ENCODE data around the gene MAML2. TPM values are rescaled to one million over a fixed set of nuclear protein-coding genes. Genes with fewer than 3 reads are reported as not detected.
"Not testable (repeated sequence)": the region's sequence is repeated elsewhere in the genome, so short reads cannot be mapped to it uniquely, and the experiment has no call there.

MAML2 gene
- total RNA-seq, 2 donors from 2014 or later: 26.5 to 27.9 TPM

GRCh38 chr11:96272529-96273222 lies 70.3 kb downstream of the MAML2 start:
- Mint-ChIP-seq H3K9me3 (peaks cover 10 to 24% of the 10 kb centered on the region in 2 donors), H3K27ac (peak overlapping the region; percentile 23 to 62), H3K36me3 (peaks cover 8 to 46% of the 10 kb centered on the region in 2 donors)
- ATAC-seq: peak; percentile 48 to 85
- DNase-seq (ENCODE audit: low spot score in 2 of 2): no peak

- Mint-ChIP-seq H3K27ac (peak overlapping the region; percentile 12 to 25), H3K9me3 (peaks cover 10 to 24% of the 10 kb centered on the region in 2 donors), H3K36me3 (peaks cover 8 to 46% of the 10 kb centered on the region in 2 donors)
- ATAC-seq (no peak), DNase-seq (ENCODE audit: low spot score in 2 of 2) (no peak)
Observed at GRCh38 chr11:96271777-96272176, 71.2 kb downstream of the MAML2 start.

- peak overlapping the region; percentile 12 to 25 for H3K27ac Mint-ChIP-seq
- H3K9me3 Mint-ChIP-seq: peaks cover 10 to 24% of the 10 kb centered on the region in 2 donors
- H3K36me3 Mint-ChIP-seq: peaks cover 8 to 46% of the 10 kb centered on the region in 2 donors
- DNase-seq (ENCODE audit: low spot score in 2 of 2); ATAC-seq: not testable (repeated sequence)
Observed at GRCh38 chr11:96271352-96271751, 71.6 kb downstream of the MAML2 start.

- peaks cover 16 to 53% of the 10 kb centered on the region in 2 donors for H3K36me3 Mint-ChIP-seq
- H3K27ac Mint-ChIP-seq: peak overlapping the region; percentile 86 to 93
- DNase-seq (ENCODE audit: low spot score in 2 of 2); ATAC-seq: not testable (repeated sequence)
- H3K9me3 Mint-ChIP-seq: peaks cover 10 to 24% of the 10 kb centered on the region in 2 donors
Observed at GRCh38 chr11:96268527-96268926, 74.5 kb downstream of the MAML2 start.

- ATAC-seq (peak; percentile 97 to 99), DNase-seq (ENCODE audit: low spot score in 2 of 2) (peak; percentile 46 to 65)
- Mint-ChIP-seq H3K36me3 (peaks cover 16 to 58% of the 10 kb centered on the region in 2 donors), H3K27ac (peak overlapping the region; percentile 86 to 93), H3K9me3 (peaks cover 10 to 30% of the 10 kb centered on the region in 2 donors)
Observed at GRCh38 chr11:96267496-96268032, 75.4 kb downstream of the MAML2 start.

- Mint-ChIP-seq H3K27ac (peak overlapping the region in 1 of 2 donors; percentile 86), H3K9me3 (peaks cover 10 to 30% of the 10 kb centered on the region in 2 donors), H3K36me3 (peaks cover 16 to 54% of the 10 kb centered on the region in 2 donors)
- ATAC-seq (no peak), DNase-seq (ENCODE audit: low spot score in 2 of 2) (no peak)
Observed at GRCh38 chr11:96267001-96267495, 75.9 kb downstream of the MAML2 start.

- H3K9me3 Mint-ChIP-seq: peaks cover 5 to 22% of the 10 kb centered on the region in 2 donors
- H3K27ac Mint-ChIP-seq: peak overlapping the region in 1 of 2 donors; percentile 72
- H3K36me3 Mint-ChIP-seq: peaks cover 9 to 44% of the 10 kb centered on the region in 2 donors
- ATAC-seq: no peak
- no peak for DNase-seq (ENCODE audit: low spot score in 2 of 2)
Observed at GRCh38 chr11:96265972-96266371, 77.0 kb downstream of the MAML2 start.

GRCh38 chr11:96265220-96265737 lies 77.7 kb downstream of the MAML2 start:
- Mint-ChIP-seq H3K9me3 (peaks cover 5 to 18% of the 10 kb centered on the region in 2 donors), H3K27ac (peak overlapping the region in 1 of 2 donors; percentile 62), H3K36me3 (peaks cover 9 to 37% of the 10 kb centered on the region in 2 donors)
- ATAC-seq (no peak), DNase-seq (ENCODE audit: low spot score in 2 of 2) (no peak)

GRCh38 chr11:96264364-96264763 lies 78.6 kb downstream of the MAML2 start:
- DNase-seq (ENCODE audit: low spot score in 2 of 2) (no peak), ATAC-seq (no peak)
- Mint-ChIP-seq H3K9me3 (peaks cover 0 to 13% of the 10 kb centered on the region in 2 donors), H3K27ac (peak overlapping the region in 1 of 2 donors; percentile 51), H3K36me3 (peaks cover 9 to 28% of the 10 kb centered on the region in 2 donors)

GRCh38 chr11:96263238-96263763 lies 79.7 kb downstream of the MAML2 start:
- no peak for DNase-seq (ENCODE audit: low spot score in 2 of 2)
- ATAC-seq: no peak
- Mint-ChIP-seq H3K36me3 (peaks cover 9 to 19% of the 10 kb centered on the region in 2 donors), H3K27ac (peak overlapping the region in 1 of 2 donors; percentile 9), H3K9me3 (peaks cover 0 to 6% of the 10 kb centered on the region in 2 donors)

- no peak for ATAC-seq
- DNase-seq (ENCODE audit: low spot score in 2 of 2): no peak
- peak overlapping the region in 1 of 2 donors; percentile 82 for H3K27ac Mint-ChIP-seq
- H3K9me3 Mint-ChIP-seq: peaks cover 0 to 6% of the 10 kb centered on the region in 2 donors
- H3K36me3 Mint-ChIP-seq: peaks cover 22 to 25% of the 10 kb centered on the region in 2 donors
Observed at GRCh38 chr11:96260532-96260931, 82.5 kb downstream of the MAML2 start.

- no peak for ATAC-seq
- Mint-ChIP-seq H3K27ac (peak overlapping the region in 1 of 2 donors; percentile 82), H3K36me3 (peaks cover 20 to 29% of the 10 kb centered on the region in 2 donors), H3K9me3 (peaks cover 0 to 6% of the 10 kb centered on the region in 2 donors)
- DNase-seq (ENCODE audit: low spot score in 2 of 2): no peak
Observed at GRCh38 chr11:96260067-96260511, 82.9 kb downstream of the MAML2 start.

- ATAC-seq (peak; percentile 19 to 56), DNase-seq (ENCODE audit: low spot score in 2 of 2) (no peak)
- Mint-ChIP-seq H3K27ac (peak overlapping the region; percentile 82 to 91), H3K9me3 (peaks cover 0 to 6% of the 10 kb centered on the region in 2 donors), H3K36me3 (peaks cover 13 to 31% of the 10 kb centered on the region in 2 donors)
Observed at GRCh38 chr11:96259134-96259830, 83.7 kb downstream of the MAML2 start.

GRCh38 chr11:96257972-96258934 lies 84.7 kb downstream of the MAML2 start:
- H3K27ac Mint-ChIP-seq: peak overlapping the region; percentile 82 to 91
- ATAC-seq: peak; percentile 60 to 68
- peaks cover 0 to 6% of the 10 kb centered on the region in 2 donors for H3K9me3 Mint-ChIP-seq

GRCh38 chr11:96257036-96257435 lies 86.0 kb downstream of the MAML2 start:
- DNase-seq (ENCODE audit: low spot score in 2 of 2): no peak
- Mint-ChIP-seq H3K9me3 (no peaks in the 10 kb centered on the region), H3K27ac (peak overlapping the region; percentile 82 to 91), H3K36me3 (peaks cover 21 to 25% of the 10 kb centered on the region in 2 donors)
- no peak for ATAC-seq

More at GRCh38 chr11:96257972-96258934, 84.7 kb downstream of the MAML2 start:
- no peak for DNase-seq (ENCODE audit: low spot score in 2 of 2)
- H3K36me3 Mint-ChIP-seq: peaks cover 18 to 24% of the 10 kb centered on the region in 2 donors
